ENCODE results near the gene TTLL9.

GRCh38 chr20:31837896-31838397, 32.5 kb upstream of the TTLL9 start:
- TF ChIP-seq EGR1 (IDR thresholded peaks at IDR 0.05; ENCODE audit: low read depth in 2 of 2) (no peak), RAD21 (IDR thresholded peaks at IDR 0.05) (no peak), MAX (IDR thresholded peaks at IDR 0.05) (no peak), CTCF (IDR thresholded peaks at IDR 0.05; ENCODE audit: low read depth, low read length, missing input control) (no peak), YY1 (IDR thresholded peaks at IDR 0.05) (no peak), GABPA (IDR thresholded peaks at IDR 0.05 in 1 of 2, conservative IDR thresholded peaks at IDR 0.05 in 1 of 2) (no peak), FOXA1 (IDR thresholded peaks at IDR 0.05) (no peak), JUND (IDR thresholded peaks at IDR 0.05) (no peak)
- TF ChIP-seq, protein P1, sequence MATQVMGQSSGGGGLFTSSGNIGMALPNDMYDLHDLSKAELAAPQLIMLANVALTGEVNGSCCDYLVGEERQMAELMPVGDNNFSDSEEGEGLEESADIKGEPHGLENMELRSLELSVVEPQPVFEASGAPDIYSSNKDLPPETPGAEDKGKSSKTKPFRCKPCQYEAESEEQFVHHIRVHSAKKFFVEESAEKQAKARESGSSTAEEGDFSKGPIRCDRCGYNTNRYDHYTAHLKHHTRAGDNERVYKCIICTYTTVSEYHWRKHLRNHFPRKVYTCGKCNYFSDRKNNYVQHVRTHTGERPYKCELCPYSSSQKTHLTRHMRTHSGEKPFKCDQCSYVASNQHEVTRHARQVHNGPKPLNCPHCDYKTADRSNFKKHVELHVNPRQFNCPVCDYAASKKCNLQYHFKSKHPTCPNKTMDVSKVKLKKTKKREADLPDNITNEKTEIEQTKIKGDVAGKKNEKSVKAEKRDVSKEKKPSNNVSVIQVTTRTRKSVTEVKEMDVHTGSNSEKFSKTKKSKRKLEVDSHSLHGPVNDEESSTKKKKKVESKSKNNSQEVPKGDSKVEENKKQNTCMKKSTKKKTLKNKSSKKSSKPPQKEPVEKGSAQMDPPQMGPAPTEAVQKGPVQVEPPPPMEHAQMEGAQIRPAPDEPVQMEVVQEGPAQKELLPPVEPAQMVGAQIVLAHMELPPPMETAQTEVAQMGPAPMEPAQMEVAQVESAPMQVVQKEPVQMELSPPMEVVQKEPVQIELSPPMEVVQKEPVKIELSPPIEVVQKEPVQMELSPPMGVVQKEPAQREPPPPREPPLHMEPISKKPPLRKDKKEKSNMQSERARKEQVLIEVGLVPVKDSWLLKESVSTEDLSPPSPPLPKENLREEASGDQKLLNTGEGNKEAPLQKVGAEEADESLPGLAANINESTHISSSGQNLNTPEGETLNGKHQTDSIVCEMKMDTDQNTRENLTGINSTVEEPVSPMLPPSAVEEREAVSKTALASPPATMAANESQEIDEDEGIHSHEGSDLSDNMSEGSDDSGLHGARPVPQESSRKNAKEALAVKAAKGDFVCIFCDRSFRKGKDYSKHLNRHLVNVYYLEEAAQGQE (IDR thresholded peaks at IDR 0.05), result no peak
- TF ChIP-seq, protein P2, sequence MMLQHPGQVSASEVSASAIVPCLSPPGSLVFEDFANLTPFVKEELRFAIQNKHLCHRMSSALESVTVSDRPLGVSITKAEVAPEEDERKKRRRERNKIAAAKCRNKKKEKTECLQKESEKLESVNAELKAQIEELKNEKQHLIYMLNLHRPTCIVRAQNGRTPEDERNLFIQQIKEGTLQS (IDR thresholded peaks at IDR 0.05), result no peak
